Fibroblast of villous mesenchyme (primary cell): ENCODE data around the gene TFRC. TPM values are rescaled to one million over a fixed set of nuclear protein-coding genes. Genes with fewer than 3 reads are reported as not detected.
"Not testable (repeated sequence)": the region's sequence is repeated elsewhere in the genome, so short reads cannot be mapped to it uniquely, and the experiment has no call there.

Experiments
- DNase-seq: peaks from one replicate; pipeline ENCODE4 v3.0.0-alpha.2; 2010; ENCODE audit warnings: low read depth
- H3K4me3 ChIP-seq: 2 replicates; pipeline ENCODE4 v1.5.1; 2011; ENCODE audit warnings: low read depth, mild to moderate bottlenecking, low read length
- total RNA-seq: library from RNA; depleted of rRNA; stranded (reverse); fragments of >200 nt; gene quantifications from 2 replicates; pipeline ENCODE4 v1.2.3, GENCODE V29; 2012
- TF ChIP-seq, protein P1 (sequence below): IDR thresholded peaks from 2 replicates; pipeline ENCODE4 v1.5.1; 2012; ENCODE audit warnings: low read depth, mild to moderate bottlenecking, low read length; ENCODE audit not compliant: insufficient read depth

The TFRC gene
- total RNA-seq, 1 donor: 150 TPM

DNA sequence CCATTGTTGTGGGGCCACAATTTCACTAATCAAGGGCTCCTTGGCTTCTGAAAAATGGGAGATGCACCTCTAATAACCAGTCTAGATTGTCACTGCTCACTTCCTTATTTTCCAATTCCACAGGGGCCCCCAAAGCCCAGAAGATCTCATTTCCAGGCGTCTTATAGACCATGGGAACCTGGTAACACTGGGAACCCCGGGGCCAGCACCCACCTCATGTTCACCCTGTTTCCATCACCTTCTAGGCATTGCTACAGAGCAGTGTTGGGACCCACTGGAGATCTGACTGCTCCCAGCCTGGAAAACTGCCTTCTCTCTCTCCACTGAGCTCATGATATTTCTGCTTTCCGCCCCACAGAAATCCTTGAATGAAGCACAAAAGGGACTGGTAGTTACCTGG is 61.5 kb downstream of the TFRC start:
- no peak overlapping the region for H3K4me3 ChIP-seq
- TF ChIP-seq, protein P1, sequence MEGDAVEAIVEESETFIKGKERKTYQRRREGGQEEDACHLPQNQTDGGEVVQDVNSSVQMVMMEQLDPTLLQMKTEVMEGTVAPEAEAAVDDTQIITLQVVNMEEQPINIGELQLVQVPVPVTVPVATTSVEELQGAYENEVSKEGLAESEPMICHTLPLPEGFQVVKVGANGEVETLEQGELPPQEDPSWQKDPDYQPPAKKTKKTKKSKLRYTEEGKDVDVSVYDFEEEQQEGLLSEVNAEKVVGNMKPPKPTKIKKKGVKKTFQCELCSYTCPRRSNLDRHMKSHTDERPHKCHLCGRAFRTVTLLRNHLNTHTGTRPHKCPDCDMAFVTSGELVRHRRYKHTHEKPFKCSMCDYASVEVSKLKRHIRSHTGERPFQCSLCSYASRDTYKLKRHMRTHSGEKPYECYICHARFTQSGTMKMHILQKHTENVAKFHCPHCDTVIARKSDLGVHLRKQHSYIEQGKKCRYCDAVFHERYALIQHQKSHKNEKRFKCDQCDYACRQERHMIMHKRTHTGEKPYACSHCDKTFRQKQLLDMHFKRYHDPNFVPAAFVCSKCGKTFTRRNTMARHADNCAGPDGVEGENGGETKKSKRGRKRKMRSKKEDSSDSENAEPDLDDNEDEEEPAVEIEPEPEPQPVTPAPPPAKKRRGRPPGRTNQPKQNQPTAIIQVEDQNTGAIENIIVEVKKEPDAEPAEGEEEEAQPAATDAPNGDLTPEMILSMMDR: no peak
- no peak for DNase-seq

DNA sequence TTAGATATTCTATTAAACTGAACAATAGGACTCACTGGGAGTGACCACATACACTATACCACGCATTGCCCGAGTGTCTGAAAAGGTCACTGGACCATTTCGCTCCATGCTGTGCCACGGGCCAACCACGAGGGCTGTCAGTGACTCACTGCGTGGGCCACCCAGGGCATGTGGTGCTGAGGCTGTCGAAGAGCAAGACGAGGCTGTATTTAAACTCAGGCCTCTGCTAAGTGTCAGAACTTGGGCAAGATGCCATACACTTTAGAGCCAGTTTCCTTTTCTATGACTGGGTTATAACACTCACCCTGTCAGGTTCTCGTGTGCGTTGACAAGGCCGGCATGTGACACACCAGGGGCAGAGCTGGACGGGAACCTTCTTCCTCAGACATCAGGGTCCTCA is 62.3 kb downstream of the TFRC start:
- peak; percentile 34 for DNase-seq
- H3K4me3 ChIP-seq: not testable (repeated sequence)

DNA sequence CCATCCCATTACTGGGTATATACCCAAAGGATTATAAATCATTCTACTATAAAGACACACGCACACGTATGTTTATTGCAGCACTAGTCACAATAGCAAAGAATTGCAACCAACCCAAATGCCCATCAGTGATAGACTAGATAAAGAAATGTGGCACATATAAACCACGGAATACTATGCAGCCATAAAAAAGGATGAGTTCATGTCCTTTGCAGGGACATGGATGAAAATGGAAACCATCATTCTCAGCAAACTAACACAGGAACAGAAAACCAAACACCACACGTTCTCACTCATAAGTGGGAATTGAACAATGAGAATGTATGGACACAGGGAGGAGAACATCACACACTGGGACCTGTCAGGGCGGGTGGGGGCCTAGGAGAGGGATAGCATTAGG is 63.7 kb downstream of the TFRC start:
- H3K4me3 ChIP-seq, DNase-seq: not testable (repeated sequence)

DNA sequence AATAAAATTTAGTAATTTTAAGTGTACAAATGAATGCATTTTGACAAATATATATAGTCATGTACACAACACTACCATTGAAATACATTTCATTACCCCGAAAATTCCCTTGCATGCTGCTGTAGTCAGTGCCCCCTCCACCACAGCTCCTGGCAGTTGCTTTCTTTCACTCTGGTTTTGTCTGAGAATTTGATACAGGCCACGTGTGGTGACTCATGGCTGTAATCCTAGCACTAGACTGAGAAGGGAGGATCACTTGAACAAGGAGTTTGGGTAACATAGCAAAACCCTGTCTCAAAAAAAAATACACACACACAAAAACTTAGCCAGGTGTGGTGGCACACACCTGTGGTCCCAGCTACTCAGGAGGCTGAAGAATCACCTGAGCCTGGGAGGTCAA is 65.4 kb downstream of the TFRC start:
- H3K4me3 ChIP-seq: no peak overlapping the region
- TF ChIP-seq, protein P1: no peak
- DNase-seq: peak; percentile 59

DNA sequence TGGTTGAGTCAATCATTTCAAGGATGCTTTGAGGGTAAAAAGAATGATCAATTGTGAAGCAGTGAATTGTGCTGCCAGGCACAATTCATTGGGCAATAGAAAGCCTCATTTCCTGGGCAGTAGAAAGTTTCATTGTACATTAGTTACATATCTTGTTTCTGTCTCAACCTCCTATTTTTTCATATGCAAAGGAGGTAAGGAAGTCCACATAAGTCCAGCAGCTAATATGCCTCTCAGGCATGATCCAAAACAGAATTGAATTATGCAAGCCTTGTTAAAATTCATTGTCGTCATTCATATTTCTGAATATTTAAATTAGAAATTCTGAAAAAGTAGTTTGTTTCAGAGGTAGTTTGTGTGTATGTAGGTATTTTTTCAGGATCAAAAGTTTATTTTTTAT is 65.8 kb downstream of the TFRC start:
- no peak for DNase-seq

DNA sequence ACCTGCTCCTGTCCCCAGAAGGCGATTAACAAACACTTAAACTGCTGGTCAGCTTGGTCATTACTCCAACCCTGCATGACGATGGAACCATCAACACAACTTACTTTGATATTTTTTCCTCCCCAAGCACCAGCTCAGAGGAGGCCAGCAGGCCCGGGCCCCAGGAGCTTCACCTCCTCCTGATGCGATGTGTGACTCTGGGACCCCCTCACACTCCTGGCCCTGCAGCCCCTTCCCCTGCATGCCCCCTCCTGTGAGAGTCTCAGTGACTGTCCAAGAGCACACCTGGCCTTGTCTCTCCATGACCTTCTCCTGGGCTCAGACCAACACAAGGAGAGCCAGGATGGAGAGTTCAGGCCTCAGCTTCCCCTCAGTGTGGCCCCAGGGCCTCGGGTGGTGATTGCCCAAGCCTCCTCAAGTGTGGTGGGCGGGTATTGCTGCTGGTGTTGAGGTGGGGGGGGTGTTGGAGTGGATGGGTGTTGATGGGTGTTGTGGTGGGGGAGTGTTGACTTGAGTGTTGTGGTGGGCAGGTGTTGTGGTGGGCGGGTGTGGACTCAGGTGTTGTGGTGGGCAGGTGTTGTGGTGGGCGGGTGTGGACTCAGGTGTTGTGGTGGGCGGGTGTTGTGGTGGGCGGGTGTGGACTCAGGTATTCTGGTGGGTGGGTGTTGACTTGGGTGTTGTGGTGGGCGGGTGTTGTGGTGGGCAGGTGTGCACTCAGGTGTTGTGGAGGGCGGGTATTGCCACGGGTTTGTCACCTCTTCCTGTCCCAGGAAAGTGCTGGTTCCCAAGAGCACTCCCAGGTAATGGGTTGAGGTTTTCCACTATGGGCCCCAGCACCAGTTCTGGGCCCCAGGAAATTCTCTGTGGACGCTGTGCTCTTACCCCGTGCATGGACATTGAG is 68.1 kb downstream of the TFRC start:
- TF ChIP-seq, protein P1: no peak

More for the DNA sequence above, 65.8 kb downstream of the TFRC start:
- TF ChIP-seq, protein P1: no peak
- no peak overlapping the region for H3K4me3 ChIP-seq

DNA sequence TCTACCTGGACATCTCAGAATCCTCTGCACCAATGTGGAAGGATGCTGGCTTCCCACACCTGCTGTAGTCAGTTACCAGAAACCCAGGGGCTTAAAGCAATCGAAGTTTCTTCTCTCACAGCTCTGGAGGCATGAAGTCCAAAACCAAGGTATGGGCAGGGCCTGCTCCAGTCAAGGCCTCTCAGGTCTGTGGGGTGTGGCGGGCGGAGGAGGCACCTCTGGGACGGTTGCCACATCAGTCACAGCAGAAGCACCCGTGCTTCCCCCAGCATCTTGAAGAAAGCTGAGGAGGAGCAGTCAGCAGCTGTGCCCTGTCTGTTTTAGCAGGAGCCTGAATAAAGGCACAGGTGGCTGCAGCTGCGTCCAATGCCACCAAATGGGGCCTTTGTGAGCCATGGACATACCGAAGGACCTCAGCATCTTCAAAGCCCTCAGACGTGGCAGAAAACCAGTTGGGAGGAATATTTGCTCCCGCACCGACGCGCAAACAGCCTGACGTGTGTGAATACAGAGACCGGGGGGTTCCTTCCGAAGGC is 68.9 kb downstream of the TFRC start:
- TF ChIP-seq, protein P1: no peak
- DNase-seq: no peak
- no peak overlapping the region for H3K4me3 ChIP-seq

More for the DNA sequence above, 68.1 kb downstream of the TFRC start:
- DNase-seq: no peak
- no peak overlapping the region for H3K4me3 ChIP-seq

DNA sequence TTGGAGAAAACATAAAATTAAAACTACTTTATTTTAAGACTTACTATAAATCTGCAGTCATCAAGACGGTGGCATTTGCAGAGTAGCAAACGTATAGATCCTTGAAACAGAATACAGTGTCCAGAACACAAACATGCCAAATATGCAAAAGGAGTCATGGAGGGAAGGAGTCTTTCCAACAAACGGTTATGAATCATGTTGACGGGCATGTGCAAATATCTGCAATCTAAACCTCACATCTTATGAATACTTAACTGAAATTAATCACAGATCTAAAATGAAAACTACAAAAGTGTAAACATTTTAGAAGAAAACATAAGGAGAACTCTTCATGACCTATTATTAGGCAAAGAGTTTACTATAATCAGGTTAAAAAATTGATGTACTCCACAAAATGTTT is 69.4 kb downstream of the TFRC start:
- no peak for DNase-seq
- TF ChIP-seq, protein P1: no peak
- no peak overlapping the region for H3K4me3 ChIP-seq
